ENCODE data around the gene KRTAP19-6.

KRTAP19-6 gene

GRCh38 chr21:30577766-30578165, 36.1 kb upstream of the KRTAP19-6 start:
- no peak overlapping the region for H2AFZ ChIP-seq
- no peaks in the 10 kb centered on the region for H3K9me3 ChIP-seq (ENCODE audit: control insufficient read depth, low read length)
- TF ChIP-seq, protein P1, sequence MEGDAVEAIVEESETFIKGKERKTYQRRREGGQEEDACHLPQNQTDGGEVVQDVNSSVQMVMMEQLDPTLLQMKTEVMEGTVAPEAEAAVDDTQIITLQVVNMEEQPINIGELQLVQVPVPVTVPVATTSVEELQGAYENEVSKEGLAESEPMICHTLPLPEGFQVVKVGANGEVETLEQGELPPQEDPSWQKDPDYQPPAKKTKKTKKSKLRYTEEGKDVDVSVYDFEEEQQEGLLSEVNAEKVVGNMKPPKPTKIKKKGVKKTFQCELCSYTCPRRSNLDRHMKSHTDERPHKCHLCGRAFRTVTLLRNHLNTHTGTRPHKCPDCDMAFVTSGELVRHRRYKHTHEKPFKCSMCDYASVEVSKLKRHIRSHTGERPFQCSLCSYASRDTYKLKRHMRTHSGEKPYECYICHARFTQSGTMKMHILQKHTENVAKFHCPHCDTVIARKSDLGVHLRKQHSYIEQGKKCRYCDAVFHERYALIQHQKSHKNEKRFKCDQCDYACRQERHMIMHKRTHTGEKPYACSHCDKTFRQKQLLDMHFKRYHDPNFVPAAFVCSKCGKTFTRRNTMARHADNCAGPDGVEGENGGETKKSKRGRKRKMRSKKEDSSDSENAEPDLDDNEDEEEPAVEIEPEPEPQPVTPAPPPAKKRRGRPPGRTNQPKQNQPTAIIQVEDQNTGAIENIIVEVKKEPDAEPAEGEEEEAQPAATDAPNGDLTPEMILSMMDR (IDR thresholded peaks at IDR 0.05) = no peak
- no peak overlapping the region for H3K4me3 ChIP-seq (ENCODE audit: low read depth, low read length)
- no peaks in the 10 kb centered on the region for H3K79me2 ChIP-seq
- H3K4me1 ChIP-seq = no peaks in the 10 kb centered on the region
- H3K4me2 ChIP-seq (ENCODE audit: low read length) = no peak overlapping the region
- H3K9ac ChIP-seq = no peak overlapping the region
- H3K27me3 ChIP-seq (ENCODE audit: control insufficient read depth, insufficient read depth, low read length) = no peaks in the 10 kb centered on the region
- no peak overlapping the region for H3K27ac ChIP-seq
- no peaks in the 10 kb centered on the region for H3K36me3 ChIP-seq (ENCODE audit: control insufficient read depth, insufficient read depth, low read length)

GRCh38 chr21:30567617-30568016, 26.0 kb upstream of the KRTAP19-6 start:
- Histone ChIP-seq H3K79me2 (no peaks in the 10 kb centered on the region), H2AFZ (no peak overlapping the region), H3K9ac (no peak overlapping the region), H3K27ac (no peak overlapping the region), H3K4me1 (no peaks in the 10 kb centered on the region), H3K4me3 (ENCODE audit: low read depth, low read length) (no peak overlapping the region), H3K9me3 (ENCODE audit: control insufficient read depth, low read length) (no peaks in the 10 kb centered on the region), H3K27me3 (ENCODE audit: control insufficient read depth, insufficient read depth, low read length) (no peaks in the 10 kb centered on the region), H3K4me2 (ENCODE audit: low read length) (no peak overlapping the region), H3K36me3 (ENCODE audit: control insufficient read depth, insufficient read depth, low read length) (no peaks in the 10 kb centered on the region)
- TF ChIP-seq, protein P1 (IDR thresholded peaks at IDR 0.05) = no peak

- Histone ChIP-seq H3K4me3 (ENCODE audit: low read depth, low read length) (no peak overlapping the region), H3K79me2 (no peaks in the 10 kb centered on the region), H3K4me2 (ENCODE audit: low read length) (no peak overlapping the region), H3K27ac (no peak overlapping the region), H3K9me3 (ENCODE audit: control insufficient read depth, low read length) (no peaks in the 10 kb centered on the region), H3K36me3 (ENCODE audit: control insufficient read depth, insufficient read depth, low read length) (no peaks in the 10 kb centered on the region), H2AFZ (no peak overlapping the region), H3K9ac (no peak overlapping the region), H3K4me1 (no peaks in the 10 kb centered on the region), H3K27me3 (ENCODE audit: control insufficient read depth, insufficient read depth, low read length) (no peaks in the 10 kb centered on the region)
- TF ChIP-seq, protein P1 (IDR thresholded peaks at IDR 0.05) = no peak
Observed at GRCh38 chr21:30563630-30564029, 22.0 kb upstream of the KRTAP19-6 start.

GRCh38 chr21:30563072-30563471, 21.4 kb upstream of the KRTAP19-6 start:
- H3K4me1 ChIP-seq = no peaks in the 10 kb centered on the region
- no peak overlapping the region for H3K4me3 ChIP-seq (ENCODE audit: low read depth, low read length)
- no peak overlapping the region for H3K4me2 ChIP-seq (ENCODE audit: low read length)
- TF ChIP-seq, protein P1 (IDR thresholded peaks at IDR 0.05) = no peak
- H3K36me3 ChIP-seq (ENCODE audit: control insufficient read depth, insufficient read depth, low read length) = no peaks in the 10 kb centered on the region
- H3K9ac ChIP-seq = no peak overlapping the region
- no peaks in the 10 kb centered on the region for H3K27me3 ChIP-seq (ENCODE audit: control insufficient read depth, insufficient read depth, low read length)
- H3K9me3 ChIP-seq (ENCODE audit: control insufficient read depth, low read length) = no peaks in the 10 kb centered on the region
- H2AFZ ChIP-seq = no peak overlapping the region
- H3K27ac ChIP-seq = no peak overlapping the region
- H3K79me2 ChIP-seq = no peaks in the 10 kb centered on the region

- H3K4me1 ChIP-seq = no peaks in the 10 kb centered on the region
- H3K79me2 ChIP-seq = no peaks in the 10 kb centered on the region
- H3K27ac ChIP-seq = no peak overlapping the region
- TF ChIP-seq, protein P1 (IDR thresholded peaks at IDR 0.05) = no peak
- H3K36me3 ChIP-seq (ENCODE audit: control insufficient read depth, insufficient read depth, low read length) = no peaks in the 10 kb centered on the region
- no peaks in the 10 kb centered on the region for H3K27me3 ChIP-seq (ENCODE audit: control insufficient read depth, insufficient read depth, low read length)
- H2AFZ ChIP-seq = no peak overlapping the region
- H3K4me2 ChIP-seq (ENCODE audit: low read length) = no peak overlapping the region
- no peak overlapping the region for H3K4me3 ChIP-seq (ENCODE audit: low read depth, low read length)
- H3K9me3 ChIP-seq (ENCODE audit: control insufficient read depth, low read length) = no peaks in the 10 kb centered on the region
- no peak overlapping the region for H3K9ac ChIP-seq
Observed at GRCh38 chr21:30561957-30562356, 20.3 kb upstream of the KRTAP19-6 start.

Measured in parathyroid adenoma (tissue), 2 donors.